ENCODE measurements around the gene CCSER1. TPM values are rescaled to one million over a fixed set of nuclear protein-coding genes. Genes with fewer than 3 reads are reported as not detected.
"Not testable (repeated sequence)": the region's sequence is repeated elsewhere in the genome, so short reads cannot be mapped to it uniquely, and the experiment has no call there.

The CCSER1 gene
- total RNA-seq, 1 donor from 2014 or later = 18.1 TPM

- Mint-ChIP-seq H3K4me1 (ENCODE audit: unreplicated experiment) (peaks cover 6% of the 10 kb centered on the region), H3K27me3 (no peaks in the 10 kb centered on the region), H3K9me3 (no peaks in the 10 kb centered on the region), H3K36me3 (no peaks in the 10 kb centered on the region), H3K4me3 (no peak overlapping the region), H3K27ac (no peak overlapping the region)
- DNase-seq (ENCODE audit: extremely low spot score, unreplicated experiment) = no peak
- TF ChIP-seq CTCF (conservative IDR thresholded peaks at IDR 0.05) = no peak
Observed at GRCh38 chr4:90695411-90695810, 568.2 kb downstream of the CCSER1 start.

GRCh38 chr4:90705501-90705900 is 578.3 kb downstream of the CCSER1 start:
- not testable (repeated sequence) for H3K36me3 Mint-ChIP-seq, H3K27me3 Mint-ChIP-seq, H3K27ac Mint-ChIP-seq

GRCh38 chr4:90715242-90715641 is 588.0 kb downstream of the CCSER1 start:
- no peak overlapping the region for H3K27ac Mint-ChIP-seq
- H3K27me3 Mint-ChIP-seq = no peaks in the 10 kb centered on the region
- no peaks in the 10 kb centered on the region for H3K36me3 Mint-ChIP-seq
- peaks cover 4% of the 10 kb centered on the region for H3K4me1 Mint-ChIP-seq (ENCODE audit: unreplicated experiment)
- H3K9me3 Mint-ChIP-seq = no peaks in the 10 kb centered on the region
- no peak for DNase-seq (ENCODE audit: extremely low spot score, unreplicated experiment)
- TF ChIP-seq CTCF (conservative IDR thresholded peaks at IDR 0.05) = no peak
- H3K4me3 Mint-ChIP-seq = no peak overlapping the region

More at GRCh38 chr4:90705501-90705900, 578.3 kb downstream of the CCSER1 start:
- not testable (repeated sequence) for DNase-seq (ENCODE audit: extremely low spot score, unreplicated experiment); H3K9me3 Mint-ChIP-seq; H3K4me1 Mint-ChIP-seq (ENCODE audit: unreplicated experiment); H3K4me3 Mint-ChIP-seq

GRCh38 chr4:90718931-90719330 is 591.7 kb downstream of the CCSER1 start:
- no peaks in the 10 kb centered on the region for H3K9me3 Mint-ChIP-seq
- no peak for TF ChIP-seq CTCF (conservative IDR thresholded peaks at IDR 0.05)
- H3K4me3 Mint-ChIP-seq = no peak overlapping the region
- peaks cover 4% of the 10 kb centered on the region for H3K4me1 Mint-ChIP-seq (ENCODE audit: unreplicated experiment)
- no peak for DNase-seq (ENCODE audit: extremely low spot score, unreplicated experiment)
- no peak overlapping the region for H3K27ac Mint-ChIP-seq
- H3K27me3 Mint-ChIP-seq = no peaks in the 10 kb centered on the region
- H3K36me3 Mint-ChIP-seq = no peaks in the 10 kb centered on the region

GRCh38 chr4:90727938-90728337 is 600.7 kb downstream of the CCSER1 start:
- Mint-ChIP-seq H3K4me3 (no peak overlapping the region), H3K4me1 (ENCODE audit: unreplicated experiment) (peaks cover 3% of the 10 kb centered on the region), H3K27me3 (no peaks in the 10 kb centered on the region), H3K27ac (no peak overlapping the region), H3K9me3 (peaks cover 9% of the 10 kb centered on the region), H3K36me3 (no peaks in the 10 kb centered on the region)
- no peak for TF ChIP-seq CTCF (conservative IDR thresholded peaks at IDR 0.05)
- no peak for DNase-seq (ENCODE audit: extremely low spot score, unreplicated experiment)

GRCh38 chr4:90730752-90731151 is 603.6 kb downstream of the CCSER1 start:
- Mint-ChIP-seq H3K27me3 (no peaks in the 10 kb centered on the region), H3K36me3 (no peaks in the 10 kb centered on the region), H3K27ac (no peak overlapping the region), H3K4me3 (no peak overlapping the region), H3K4me1 (ENCODE audit: unreplicated experiment) (peaks cover 3% of the 10 kb centered on the region), H3K9me3 (peaks cover 9% of the 10 kb centered on the region)
- no peak for TF ChIP-seq CTCF (conservative IDR thresholded peaks at IDR 0.05)
- no peak for DNase-seq (ENCODE audit: extremely low spot score, unreplicated experiment)
